Stimulated activated CD4-positive, alpha-beta T cell treated with anti-CD3 and anti-CD28 coated beads, Interleukin-12 subunit alpha, Interleukin-12 subunit beta, amount 100 ng/mL, for 4 hours (primary cell): ENCODE measurements around the gene ZBTB9.
"Not testable (repeated sequence)": the region's sequence is repeated elsewhere in the genome, so short reads cannot be mapped to it uniquely, and the experiment has no call there.

Source experiments
- DNase-seq: peaks from one replicate; pipeline ENCODE4 v3.0.0-alpha.2; 2020

The ZBTB9 gene

GRCh38 chr6:33477864-33478263 is 23.5 kb downstream of the ZBTB9 start:
- no peak for DNase-seq

- no peak for DNase-seq
Observed at GRCh38 chr6:33481192-33481591, 26.8 kb downstream of the ZBTB9 start.

GRCh38 chr6:33482620-33483019 is 28.2 kb downstream of the ZBTB9 start:
- DNase-seq, result not testable (repeated sequence)

- no peak for DNase-seq
Observed at GRCh38 chr6:33483678-33484077, 29.3 kb downstream of the ZBTB9 start.

- DNase-seq, result not testable (repeated sequence)
Observed at GRCh38 chr6:33484673-33485262, 30.4 kb downstream of the ZBTB9 start.

GRCh38 chr6:33485680-33486079 is 31.3 kb downstream of the ZBTB9 start:
- DNase-seq, result not testable (repeated sequence)

- no peak for DNase-seq
Observed at GRCh38 chr6:33488339-33488738, 34.0 kb downstream of the ZBTB9 start.

- no peak for DNase-seq
Observed at GRCh38 chr6:33490198-33490597, 35.8 kb downstream of the ZBTB9 start.

GRCh38 chr6:33490621-33491020 is 36.2 kb downstream of the ZBTB9 start:
- no peak for DNase-seq

- no peak for DNase-seq
Observed at GRCh38 chr6:33492093-33492492, 37.7 kb downstream of the ZBTB9 start.

GRCh38 chr6:33497157-33497556 is 42.8 kb downstream of the ZBTB9 start:
- no peak for DNase-seq

GRCh38 chr6:33502486-33502885 is 48.1 kb downstream of the ZBTB9 start:
- DNase-seq, result no peak

- DNase-seq, result no peak
Observed at GRCh38 chr6:33504486-33504885, 50.1 kb downstream of the ZBTB9 start.

GRCh38 chr6:33505548-33506370 is 51.4 kb downstream of the ZBTB9 start:
- no peak for DNase-seq
